Measurements from ENCODE around the gene PDIA4. TPM values are rescaled to one million over a fixed set of nuclear protein-coding genes. Genes with fewer than 3 reads are reported as not detected.

The PDIA4 gene
- total RNA-seq, 1 donor from 2014 or later = 414 TPM

DNA sequence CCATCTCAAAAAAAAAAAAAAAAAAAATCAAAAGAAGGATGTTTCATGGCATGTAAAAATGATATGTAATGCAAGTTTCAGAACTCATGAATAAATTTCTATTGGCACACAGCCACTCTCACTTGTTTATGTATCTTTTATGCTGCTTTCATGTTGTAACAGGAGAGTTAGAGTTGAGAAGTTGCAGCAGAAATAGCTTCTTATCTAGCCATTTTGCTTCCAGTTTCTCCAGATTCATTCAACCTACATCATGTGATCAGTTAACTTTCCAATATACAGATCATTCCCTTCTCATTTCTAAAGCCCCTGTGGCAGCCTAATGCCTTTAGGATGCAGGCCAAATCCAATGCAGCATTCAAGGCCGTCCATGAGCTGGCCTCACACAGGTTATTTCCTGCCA is 31.9 kb upstream of the PDIA4 start:
- FAIRE-seq = no peak
- TF ChIP-seq, protein P1, sequence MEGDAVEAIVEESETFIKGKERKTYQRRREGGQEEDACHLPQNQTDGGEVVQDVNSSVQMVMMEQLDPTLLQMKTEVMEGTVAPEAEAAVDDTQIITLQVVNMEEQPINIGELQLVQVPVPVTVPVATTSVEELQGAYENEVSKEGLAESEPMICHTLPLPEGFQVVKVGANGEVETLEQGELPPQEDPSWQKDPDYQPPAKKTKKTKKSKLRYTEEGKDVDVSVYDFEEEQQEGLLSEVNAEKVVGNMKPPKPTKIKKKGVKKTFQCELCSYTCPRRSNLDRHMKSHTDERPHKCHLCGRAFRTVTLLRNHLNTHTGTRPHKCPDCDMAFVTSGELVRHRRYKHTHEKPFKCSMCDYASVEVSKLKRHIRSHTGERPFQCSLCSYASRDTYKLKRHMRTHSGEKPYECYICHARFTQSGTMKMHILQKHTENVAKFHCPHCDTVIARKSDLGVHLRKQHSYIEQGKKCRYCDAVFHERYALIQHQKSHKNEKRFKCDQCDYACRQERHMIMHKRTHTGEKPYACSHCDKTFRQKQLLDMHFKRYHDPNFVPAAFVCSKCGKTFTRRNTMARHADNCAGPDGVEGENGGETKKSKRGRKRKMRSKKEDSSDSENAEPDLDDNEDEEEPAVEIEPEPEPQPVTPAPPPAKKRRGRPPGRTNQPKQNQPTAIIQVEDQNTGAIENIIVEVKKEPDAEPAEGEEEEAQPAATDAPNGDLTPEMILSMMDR (IDR thresholded peaks at IDR 0.05; ENCODE audit: insufficient read depth, low read length, severe bottlenecking) = no peak
- Histone ChIP-seq H3K4me3 (ENCODE audit: low read depth, low read length) (no peak overlapping the region), H3K27me3 (ENCODE audit: control insufficient read depth, insufficient read depth, low read length) (no peaks in the 10 kb centered on the region), H3K36me3 (ENCODE audit: control insufficient read depth, insufficient read depth, low read length) (no peaks in the 10 kb centered on the region)
- peak; percentile 6 for DNase-seq (ENCODE audit: low read depth)

GRCh38 chr7:149053885-149054284 is 25.6 kb upstream of the PDIA4 start:
- TF ChIP-seq, protein P1 (IDR thresholded peaks at IDR 0.05; ENCODE audit: insufficient read depth, low read length, severe bottlenecking) = no peak
- Histone ChIP-seq H3K36me3 (ENCODE audit: control insufficient read depth, insufficient read depth, low read length) (no peaks in the 10 kb centered on the region), H3K4me3 (ENCODE audit: low read depth, low read length) (no peak overlapping the region), H3K27me3 (ENCODE audit: control insufficient read depth, insufficient read depth, low read length) (no peaks in the 10 kb centered on the region)
- DNase-seq (ENCODE audit: low read depth) (no peak), FAIRE-seq (no peak)

DNA sequence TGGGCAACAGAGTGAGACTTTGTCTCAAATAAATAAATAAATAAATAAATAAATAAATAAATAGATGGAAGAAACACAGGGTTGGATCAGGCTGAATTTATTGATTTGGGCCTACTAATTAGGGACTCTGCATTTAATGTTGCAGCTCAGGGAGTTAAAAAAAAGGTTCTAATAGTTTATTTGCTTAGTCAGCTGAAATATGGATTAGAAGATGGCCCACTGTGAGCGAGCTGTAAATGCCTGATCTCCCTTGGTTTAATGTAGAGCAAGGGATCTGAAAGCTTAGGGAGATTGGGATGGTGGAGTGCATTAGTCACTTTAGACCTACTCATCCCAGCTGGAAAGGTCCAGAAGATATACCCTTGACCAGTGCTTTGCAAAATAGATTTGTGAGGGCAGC is 25.1 kb upstream of the PDIA4 start:
- DNase-seq (ENCODE audit: low read depth) = no peak

GRCh38 chr7:149050941-149051340 is 22.6 kb upstream of the PDIA4 start:
- Histone ChIP-seq H3K27me3 (ENCODE audit: control insufficient read depth, insufficient read depth, low read length) (no peaks in the 10 kb centered on the region), H3K36me3 (ENCODE audit: control insufficient read depth, insufficient read depth, low read length) (no peaks in the 10 kb centered on the region), H3K4me3 (ENCODE audit: low read depth, low read length) (no peak overlapping the region)
- peak; percentile 64 for DNase-seq (ENCODE audit: low read depth)
- no peak for FAIRE-seq
- TF ChIP-seq, protein P1 (IDR thresholded peaks at IDR 0.05; ENCODE audit: insufficient read depth, low read length, severe bottlenecking) = no peak

More for the DNA sequence above, 25.1 kb upstream of the PDIA4 start:
- H3K4me3 ChIP-seq (ENCODE audit: low read depth, low read length) = no peak overlapping the region
- no peaks in the 10 kb centered on the region for H3K36me3 ChIP-seq (ENCODE audit: control insufficient read depth, insufficient read depth, low read length)
- TF ChIP-seq, protein P1 (IDR thresholded peaks at IDR 0.05; ENCODE audit: insufficient read depth, low read length, severe bottlenecking) = no peak
- FAIRE-seq = no peak
- no peaks in the 10 kb centered on the region for H3K27me3 ChIP-seq (ENCODE audit: control insufficient read depth, insufficient read depth, low read length)

DNA sequence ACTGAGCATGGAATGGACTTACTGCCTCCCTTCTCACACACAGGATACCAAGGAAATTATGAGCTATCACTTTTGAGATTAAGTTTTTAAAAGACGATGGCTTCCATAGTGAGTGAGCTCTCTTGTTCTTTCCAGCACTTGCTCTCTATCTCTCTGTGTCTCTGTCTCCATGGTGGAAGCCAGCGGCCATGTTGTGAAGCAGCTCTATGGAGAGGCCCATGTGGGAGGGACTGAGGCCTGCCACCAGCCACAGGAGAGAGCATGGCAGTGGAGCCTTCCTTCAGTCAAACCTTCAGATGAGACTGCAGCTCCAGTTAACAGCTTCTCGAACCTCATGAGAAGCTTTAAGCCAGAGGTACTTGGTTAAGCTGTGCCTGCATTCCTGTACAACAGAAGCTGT is 20.5 kb upstream of the PDIA4 start:
- FAIRE-seq = no peak
- H3K4me3 ChIP-seq (ENCODE audit: low read depth, low read length) = no peak overlapping the region
- no peak for DNase-seq (ENCODE audit: low read depth)
- H3K27me3 ChIP-seq (ENCODE audit: control insufficient read depth, insufficient read depth, low read length) = no peaks in the 10 kb centered on the region
- no peaks in the 10 kb centered on the region for H3K36me3 ChIP-seq (ENCODE audit: control insufficient read depth, insufficient read depth, low read length)
- TF ChIP-seq, protein P1 (IDR thresholded peaks at IDR 0.05; ENCODE audit: insufficient read depth, low read length, severe bottlenecking) = no peak

GRCh38 chr7:149046416-149046815 is 18.1 kb upstream of the PDIA4 start:
- FAIRE-seq = no peak
- H3K4me3 ChIP-seq (ENCODE audit: low read depth, low read length) = no peak overlapping the region
- DNase-seq (ENCODE audit: low read depth) = no peak
- no peaks in the 10 kb centered on the region for H3K36me3 ChIP-seq (ENCODE audit: control insufficient read depth, insufficient read depth, low read length)
- TF ChIP-seq, protein P1 (IDR thresholded peaks at IDR 0.05; ENCODE audit: insufficient read depth, low read length, severe bottlenecking) = no peak
- H3K27me3 ChIP-seq (ENCODE audit: control insufficient read depth, insufficient read depth, low read length) = no peaks in the 10 kb centered on the region
